BE2C (cell line): ENCODE results near the gene ICAM2.

Experiments
- DNase-seq: peaks from one replicate; pipeline ENCODE4 v3.0.0-alpha.2; 2020
- H3K27me3 ChIP-seq: fragments of 250-450 bp; sonication (Bioruptor Pico); 2 replicates; pipeline ENCODE4 v1.5.1; 2020; ENCODE audit warnings: mild to moderate bottlenecking
- H3K36me3 ChIP-seq: fragments of 250-450 bp; sonication (Bioruptor Pico); 2 replicates; pipeline ENCODE4 v1.5.1; 2020; ENCODE audit warnings: mild to moderate bottlenecking
- H3K4me1 ChIP-seq: fragments of 250-450 bp; sonication (Bioruptor Pico); 2 replicates; pipeline ENCODE4 v1.5.1; 2020
- H3K4me3 ChIP-seq: 2 replicates; pipeline ENCODE4 v1.5.1; 2011; ENCODE audit warnings: low read depth, low read length
- H3K9me3 ChIP-seq: fragments of 250-450 bp; sonication (Bioruptor Pico); 2 replicates; pipeline ENCODE4 v1.5.1; 2020
- CTCF ChIP-seq: IDR thresholded peaks from 2 replicates; pipeline ENCODE4 v1.5.1; 2012; ENCODE audit warnings: mild to moderate bottlenecking, low read depth, low read length

ICAM2 gene

GRCh38 chr17:64040206-64040605 is 19.8 kb upstream of the ICAM2 start:
- H3K9me3 ChIP-seq, result no peaks in the 10 kb centered on the region
- TF ChIP-seq CTCF, result no peak
- no peaks in the 10 kb centered on the region for H3K4me1 ChIP-seq
- no peak for DNase-seq
- no peaks in the 10 kb centered on the region for H3K27me3 ChIP-seq
- H3K4me3 ChIP-seq, result no peak overlapping the region
- no peaks in the 10 kb centered on the region for H3K36me3 ChIP-seq

GRCh38 chr17:64039106-64039400 is 18.6 kb upstream of the ICAM2 start:
- Histone ChIP-seq H3K4me3 (no peak overlapping the region), H3K9me3 (no peaks in the 10 kb centered on the region), H3K4me1 (no peaks in the 10 kb centered on the region), H3K27me3 (no peaks in the 10 kb centered on the region), H3K36me3 (no peaks in the 10 kb centered on the region)
- no peak for DNase-seq
- TF ChIP-seq CTCF, result no peak

GRCh38 chr17:64038331-64039105 is 18.1 kb upstream of the ICAM2 start:
- DNase-seq, result no peak
- H3K4me1 ChIP-seq, result no peaks in the 10 kb centered on the region
- TF ChIP-seq CTCF, result no peak
- no peaks in the 10 kb centered on the region for H3K27me3 ChIP-seq
- H3K9me3 ChIP-seq, result no peaks in the 10 kb centered on the region
- H3K4me3 ChIP-seq, result no peak overlapping the region
- H3K36me3 ChIP-seq, result no peaks in the 10 kb centered on the region

GRCh38 chr17:64037802-64038201 is 17.4 kb upstream of the ICAM2 start:
- Histone ChIP-seq H3K4me1 (no peaks in the 10 kb centered on the region), H3K27me3 (no peaks in the 10 kb centered on the region), H3K4me3 (no peak overlapping the region), H3K9me3 (no peaks in the 10 kb centered on the region), H3K36me3 (no peaks in the 10 kb centered on the region)
- DNase-seq, result no peak
- TF ChIP-seq CTCF, result no peak

- H3K4me1 ChIP-seq, result no peaks in the 10 kb centered on the region
- H3K4me3 ChIP-seq, result no peak overlapping the region
- no peaks in the 10 kb centered on the region for H3K36me3 ChIP-seq
- no peaks in the 10 kb centered on the region for H3K27me3 ChIP-seq
- DNase-seq, result no peak
- TF ChIP-seq CTCF, result no peak
- H3K9me3 ChIP-seq, result no peaks in the 10 kb centered on the region
Measured at GRCh38 chr17:64037180-64037579, 16.7 kb upstream of the ICAM2 start.

- H3K27me3 ChIP-seq, result no peaks in the 10 kb centered on the region
- no peak overlapping the region for H3K4me3 ChIP-seq
- DNase-seq, result no peak
- no peaks in the 10 kb centered on the region for H3K36me3 ChIP-seq
- no peaks in the 10 kb centered on the region for H3K9me3 ChIP-seq
- H3K4me1 ChIP-seq, result no peaks in the 10 kb centered on the region
- peak; percentile 30 for TF ChIP-seq CTCF
Measured at GRCh38 chr17:64036198-64036922, 15.9 kb upstream of the ICAM2 start.
